OCI-LY7 (cell line): ENCODE data around the gene ZNF516.

Experiments
- CTCF ChIP-seq: fragments of 200-600 bp; sonication (generic); conservative IDR thresholded peaks from 2 replicates; pipeline ENCODE4 v1.5.1; 2014; ENCODE audit warnings: mild to moderate bottlenecking, antibody characterized with exemption, low read length, moderate library complexity, mixed read lengths
- EZH2phosphoT487 ChIP-seq: fragments of 200-600 bp; sonication (generic); IDR thresholded peaks from 2 replicates; pipeline ENCODE4 v1.6.1; 2018; ENCODE audit warnings: low read depth, borderline replicate concordance, mild to moderate bottlenecking, mixed run types, antibody characterized with exemption, low read length, moderate library complexity, mixed read lengths

- TF ChIP-seq CTCF (no peak), EZH2phosphoT487 (no peak)
Observed at GRCh38 chr18:76486574-76486973, 8.5 kb downstream of the ZNF516 start.
